UCSD-AML1 (cell line): ENCODE measurements around the gene ZNF195.
"Not testable (repeated sequence)": the region's sequence is repeated elsewhere in the genome, so short reads cannot be mapped to it uniquely, and the experiment has no call there.

Source experiments
- DNase-seq: peaks from one replicate; lab custom pipeline; 2025; ENCODE audit not compliant: unreplicated experiment; lab: John Stamatoyannopoulos, UW

Gene ZNF195

DNA sequence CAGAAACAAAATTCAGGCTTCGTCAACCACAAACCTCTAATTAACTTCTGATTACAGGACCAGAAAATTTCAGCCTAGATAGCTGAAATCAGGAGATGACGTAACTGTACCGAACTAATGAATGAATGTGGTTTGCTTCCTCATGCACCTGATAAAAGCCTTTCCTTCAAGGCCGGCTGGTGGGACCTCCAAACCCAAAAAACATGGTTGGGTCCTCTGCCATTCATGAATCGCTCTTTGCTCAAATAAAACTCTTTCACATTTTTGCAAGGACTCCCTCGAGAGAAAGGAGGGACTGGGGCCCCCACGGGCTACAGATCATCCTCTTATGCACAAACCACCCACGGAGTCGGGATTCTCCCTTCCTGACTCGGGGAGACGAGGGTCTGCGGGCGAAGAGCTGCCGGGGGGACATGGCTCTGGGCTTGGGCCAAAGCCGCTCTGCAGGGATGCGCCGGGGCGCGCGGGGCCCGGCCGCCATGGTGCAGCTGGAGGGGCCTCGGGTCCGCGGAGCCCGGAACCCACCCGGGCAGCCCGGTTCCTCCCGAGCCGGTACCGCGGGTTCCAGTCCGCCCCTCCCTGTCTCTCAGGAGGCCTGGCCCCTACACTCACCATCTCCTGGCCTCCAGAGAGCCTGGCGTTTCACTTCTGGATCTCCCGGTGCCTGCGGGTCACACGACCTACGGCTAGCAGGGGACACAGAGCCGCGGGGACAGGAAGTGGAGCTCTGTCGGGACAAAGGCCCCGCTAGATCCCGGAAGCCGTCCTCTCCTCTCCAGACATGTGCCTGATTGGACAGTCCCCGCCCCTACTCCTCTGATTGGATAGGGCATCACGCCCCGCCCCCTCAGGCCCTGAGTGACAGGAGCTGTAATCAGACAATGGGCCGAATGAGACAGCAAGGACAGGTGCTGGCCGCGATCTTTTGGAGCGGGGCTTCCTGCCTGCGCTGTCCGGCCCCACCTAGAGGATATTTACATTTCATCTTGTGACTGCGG is at the start of gene ZNF195:
Gene ZNF195 (minus strand): TSS at position 721 of the 998 bp plus-strand sequence. CDS start 106 bp downstream, at position 615.
- DNase-seq = peak; percentile 96

DNA sequence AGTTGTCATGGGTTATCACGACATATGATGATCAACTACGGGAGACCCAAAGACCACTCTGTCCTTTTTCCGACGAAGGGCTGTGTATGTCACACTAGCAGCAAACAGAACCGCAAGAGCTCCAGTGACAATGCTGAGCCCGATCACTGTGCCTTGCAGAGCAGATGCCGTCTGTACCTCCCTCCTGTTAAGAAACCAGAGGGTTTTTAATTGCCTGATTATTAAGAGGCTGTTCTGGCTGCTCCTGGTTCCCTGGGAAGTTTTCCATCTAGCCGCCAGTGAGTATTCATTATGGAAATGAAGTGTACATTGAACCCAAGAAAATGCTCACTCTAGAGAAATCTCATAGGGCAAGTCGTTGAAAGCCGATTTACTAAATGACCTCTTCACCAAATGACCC is 49.1 kb upstream of the ZNF195 start:
- DNase-seq = not testable (repeated sequence)

DNA sequence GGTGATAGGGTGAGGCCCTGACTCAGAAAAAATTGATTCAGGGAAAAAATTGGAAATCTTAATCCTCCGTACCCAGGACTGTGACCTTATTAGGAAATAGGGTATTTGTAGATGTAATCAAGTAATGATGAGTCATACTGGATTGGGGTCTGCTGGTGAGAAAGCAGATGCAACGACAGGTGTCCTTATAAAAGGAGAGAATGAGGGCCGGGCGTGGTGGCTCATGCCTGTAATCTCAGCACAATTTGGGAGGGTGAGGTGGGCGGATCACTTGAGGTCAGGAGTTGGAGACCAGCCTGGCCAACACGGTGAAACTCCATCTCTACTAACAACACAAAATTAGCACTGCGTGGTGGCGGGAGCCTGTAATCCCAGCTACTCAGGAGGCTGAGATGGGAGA is 47.6 kb upstream of the ZNF195 start:
- not testable (repeated sequence) for DNase-seq

DNA sequence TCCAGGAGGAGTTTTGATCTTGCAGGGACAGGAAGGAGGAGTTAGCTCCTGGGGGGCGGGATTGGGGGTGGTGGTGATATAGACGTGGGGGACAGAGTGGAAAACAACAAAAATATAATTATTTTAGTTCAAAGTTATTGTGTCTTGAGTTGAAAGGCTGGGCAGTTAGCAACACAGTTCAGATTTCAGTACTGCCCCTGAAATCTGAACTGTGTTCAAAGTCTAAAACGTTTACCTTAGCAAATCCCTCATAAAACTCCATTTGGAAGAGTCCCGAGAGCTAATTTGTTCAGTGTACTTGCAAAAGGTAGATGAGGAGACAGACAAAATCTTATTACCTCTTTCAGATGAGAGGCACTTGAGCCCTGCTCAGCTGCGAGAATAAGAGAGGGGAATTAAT is 45.0 kb upstream of the ZNF195 start:
- DNase-seq = not testable (repeated sequence)

DNA sequence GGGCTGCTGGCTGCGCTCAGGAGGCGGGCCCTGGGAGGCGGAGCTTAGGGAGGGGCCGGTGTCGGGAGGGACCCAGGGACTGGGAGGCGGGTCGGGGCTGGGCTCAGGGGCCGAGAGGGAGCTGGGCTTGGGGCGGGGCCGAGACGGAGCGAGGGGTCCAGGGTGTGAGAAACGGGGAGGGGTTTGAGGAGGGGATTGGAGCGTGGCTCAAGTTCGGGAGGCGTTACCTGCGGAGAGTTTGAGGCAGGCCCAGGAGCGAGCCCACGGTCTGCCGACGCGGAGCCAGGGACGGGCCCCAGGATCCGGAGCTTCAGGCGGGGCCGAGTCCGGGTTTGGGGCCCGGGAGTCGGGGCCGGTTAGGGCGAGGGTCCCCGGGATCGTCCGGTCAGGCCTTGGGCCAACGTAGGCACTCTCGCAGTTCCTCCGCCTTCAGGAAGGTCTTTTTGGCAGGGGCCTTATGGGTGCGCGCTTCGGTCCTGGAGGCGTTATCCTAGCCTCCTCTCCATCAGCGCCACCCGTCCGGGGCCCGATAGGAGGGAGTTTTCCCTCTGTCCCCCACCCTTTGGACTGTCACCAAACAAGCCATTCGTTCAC is 44.3 kb upstream of the ZNF195 start:
- not testable (repeated sequence) for DNase-seq

DNA sequence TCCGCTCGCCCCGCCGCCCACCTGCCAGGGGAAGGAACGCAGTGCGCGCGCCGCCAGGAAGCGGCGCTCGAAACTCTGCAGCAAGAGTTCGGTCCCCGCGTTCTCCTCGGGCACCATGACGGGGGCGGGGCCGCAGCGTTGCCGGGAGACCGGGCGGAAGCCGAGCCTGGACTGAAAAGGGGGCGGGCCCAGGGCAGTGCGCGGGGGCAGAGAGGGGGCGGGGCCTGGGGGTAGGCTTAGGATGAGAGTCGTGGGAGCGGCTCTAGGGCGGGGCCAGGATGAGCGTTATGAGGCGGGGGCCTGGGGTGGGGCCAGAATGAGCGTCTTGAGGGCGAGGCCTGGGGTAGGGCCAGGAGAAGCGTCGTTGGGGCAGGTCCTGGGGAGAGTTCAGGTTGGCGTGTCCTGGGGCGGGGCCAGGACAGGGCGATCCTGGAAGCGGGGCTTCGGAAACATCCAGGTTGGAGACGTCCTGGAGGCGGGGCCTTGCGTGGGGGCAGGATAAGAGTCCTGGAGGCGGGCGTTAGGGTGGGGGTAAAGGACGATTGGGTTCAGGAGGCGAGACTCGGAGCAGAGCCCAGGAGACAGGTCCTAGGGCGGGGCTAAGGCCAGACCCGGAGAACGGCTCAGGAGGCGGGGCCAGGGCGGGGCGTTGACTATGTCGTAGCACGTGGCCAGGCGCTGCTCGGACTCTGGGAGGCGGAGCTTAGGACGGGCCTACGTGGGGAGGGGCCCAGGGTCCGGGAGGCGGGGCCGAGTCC is 43.6 kb upstream of the ZNF195 start:
- peak; percentile 100 for DNase-seq

DNA sequence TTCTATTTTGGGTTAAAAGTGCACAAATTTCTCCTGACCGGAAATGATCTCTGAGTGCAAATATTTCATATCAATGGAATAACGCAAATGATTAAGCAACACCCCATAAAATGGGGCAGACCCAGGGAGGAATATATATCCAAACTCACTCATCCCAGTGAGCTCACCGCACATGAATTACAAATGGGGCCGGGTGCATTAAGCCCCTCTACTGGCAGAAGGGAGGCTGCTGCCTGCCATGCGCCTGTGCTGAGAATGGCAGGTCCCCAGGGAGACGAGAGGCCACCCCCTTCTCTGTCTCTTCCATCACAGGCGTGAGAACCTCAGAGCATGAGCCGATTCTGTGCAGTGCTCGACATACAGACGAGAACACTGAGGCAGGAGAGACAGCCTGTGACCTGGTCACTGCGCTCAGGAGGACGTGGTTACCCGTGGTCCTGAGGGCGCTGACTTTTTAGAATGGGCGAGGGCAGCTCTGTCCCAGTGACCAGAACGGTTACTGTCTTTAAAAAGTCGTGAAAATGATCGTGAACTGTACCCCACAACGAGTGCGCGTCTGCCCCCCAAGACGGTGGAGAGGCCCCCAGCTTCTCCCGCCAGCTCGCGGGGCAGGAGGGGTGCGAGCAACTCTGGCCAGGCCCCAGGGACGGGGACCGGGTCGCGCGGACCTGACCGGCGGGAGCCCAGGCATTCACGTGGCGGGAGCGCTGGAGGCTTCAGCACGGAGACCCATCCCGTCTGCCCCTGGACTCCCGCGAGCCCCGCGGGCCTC is 42.8 kb upstream of the ZNF195 start:
- not testable (repeated sequence) for DNase-seq

DNA sequence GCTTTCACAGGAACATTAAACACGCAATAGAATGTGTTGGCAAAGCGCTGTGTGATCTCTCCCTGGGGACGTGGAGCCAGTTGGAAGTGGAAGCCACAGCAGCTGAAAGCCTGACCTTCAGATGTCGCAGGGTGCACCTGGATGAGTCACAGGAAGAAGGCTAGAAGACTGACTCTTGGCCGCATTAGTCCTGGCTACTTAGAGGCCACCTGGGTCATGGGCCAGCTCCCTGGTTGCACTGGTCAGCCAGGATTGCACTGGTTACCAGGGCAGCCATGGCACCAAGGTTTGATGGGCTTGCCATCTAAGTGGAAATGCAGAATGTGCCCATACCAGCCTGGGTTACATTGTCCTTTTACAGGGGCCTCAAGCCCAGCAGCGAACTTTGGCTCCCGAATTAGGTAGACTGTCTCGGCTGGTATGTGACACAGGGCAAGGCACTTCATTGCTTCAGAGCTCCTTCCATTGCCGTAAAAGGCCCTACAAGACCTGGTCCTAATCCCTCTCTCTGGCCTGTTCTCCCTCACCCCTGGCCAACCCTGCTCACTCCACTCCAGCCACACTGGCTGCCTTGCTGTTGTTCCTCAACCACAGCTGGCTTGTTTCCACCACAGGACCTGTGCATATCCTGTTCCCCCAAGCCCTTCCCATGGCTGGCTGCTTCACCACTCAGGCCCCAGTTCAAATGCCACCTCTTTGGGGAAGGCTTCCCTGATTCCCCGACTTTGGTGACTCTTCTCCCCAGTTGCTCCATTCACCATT is 41.5 kb upstream of the ZNF195 start:
- not testable (repeated sequence) for DNase-seq

DNA sequence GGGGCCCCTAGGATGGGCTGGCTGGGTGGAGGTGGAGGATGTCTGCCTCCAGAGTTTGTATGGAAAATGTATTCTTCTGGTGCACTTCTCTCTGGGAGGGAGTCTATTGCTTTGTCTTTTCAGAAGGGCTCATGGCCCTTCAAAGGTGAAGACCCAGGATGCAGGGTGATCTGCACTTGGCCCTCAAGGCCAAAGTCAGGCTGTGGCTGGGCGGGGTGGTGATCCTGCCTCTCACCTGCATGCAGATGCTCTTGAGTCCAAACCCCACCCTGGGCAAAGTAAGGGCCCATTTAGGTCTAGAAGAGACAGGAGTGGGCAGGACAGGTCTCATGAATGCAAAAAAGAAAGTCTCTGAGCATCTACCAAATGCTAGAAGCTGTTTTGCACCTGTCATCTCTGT is 40.5 kb upstream of the ZNF195 start:
- DNase-seq = not testable (repeated sequence)

DNA sequence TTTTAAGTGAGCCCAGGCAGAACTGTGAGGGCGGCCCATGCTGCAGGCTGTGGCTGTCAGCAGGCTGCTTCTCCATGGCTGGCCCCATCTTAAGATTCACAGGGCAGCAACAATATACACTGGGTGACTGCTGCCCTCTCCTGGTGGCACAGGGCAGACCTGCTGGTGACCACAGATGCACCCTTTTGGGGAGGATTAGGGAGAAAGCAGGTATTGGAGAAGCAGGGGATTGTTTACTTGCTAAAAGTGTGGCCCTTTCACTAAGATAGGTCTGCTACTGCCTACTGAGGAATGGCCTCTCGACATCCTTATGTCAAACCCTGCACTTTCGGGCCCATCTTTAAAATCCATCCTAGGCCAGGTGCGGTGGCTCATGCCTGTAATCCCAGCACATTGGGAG is 38.1 kb upstream of the ZNF195 start:
- peak; percentile 66 for DNase-seq

DNA sequence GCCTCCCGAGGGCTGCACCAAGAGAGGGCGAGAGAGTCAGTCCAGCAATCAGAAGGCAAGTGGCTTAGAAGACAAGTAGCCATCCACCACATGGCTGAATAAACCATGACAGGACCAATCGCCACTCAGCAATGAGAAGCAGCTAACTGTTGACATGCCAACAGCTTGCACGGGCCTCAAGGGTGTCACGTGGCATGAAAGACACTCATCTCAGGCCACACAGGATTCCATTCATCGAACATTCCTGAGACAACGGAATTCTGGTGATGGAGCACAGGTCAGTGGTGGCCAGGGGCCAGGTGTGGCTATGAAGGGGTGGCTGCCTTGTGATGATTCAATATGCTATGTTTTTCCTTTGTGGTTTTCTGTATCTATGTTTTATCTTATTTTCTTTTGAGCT is 36.4 kb upstream of the ZNF195 start:
- not testable (repeated sequence) for DNase-seq

DNA sequence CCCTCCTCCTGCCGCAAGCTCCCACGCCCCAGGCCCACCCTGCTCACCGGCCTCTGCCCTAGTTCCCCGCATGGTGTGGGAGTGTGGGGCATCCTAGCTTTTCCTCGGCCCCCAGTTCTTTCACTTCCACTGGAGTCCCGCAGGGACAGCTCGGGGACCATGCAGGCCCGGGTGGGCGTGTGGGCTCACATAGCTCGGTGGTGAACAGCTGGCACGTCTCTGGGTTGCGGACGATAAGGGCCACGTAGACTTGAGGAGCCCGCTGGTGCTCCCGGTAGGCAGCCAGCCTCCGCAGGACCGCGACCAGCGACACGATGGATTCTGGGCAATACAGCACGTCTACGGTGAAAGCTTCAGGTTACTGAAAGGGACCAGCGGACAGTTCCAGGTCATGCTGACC is 34.7 kb upstream of the ZNF195 start:
- not testable (repeated sequence) for DNase-seq

DNA sequence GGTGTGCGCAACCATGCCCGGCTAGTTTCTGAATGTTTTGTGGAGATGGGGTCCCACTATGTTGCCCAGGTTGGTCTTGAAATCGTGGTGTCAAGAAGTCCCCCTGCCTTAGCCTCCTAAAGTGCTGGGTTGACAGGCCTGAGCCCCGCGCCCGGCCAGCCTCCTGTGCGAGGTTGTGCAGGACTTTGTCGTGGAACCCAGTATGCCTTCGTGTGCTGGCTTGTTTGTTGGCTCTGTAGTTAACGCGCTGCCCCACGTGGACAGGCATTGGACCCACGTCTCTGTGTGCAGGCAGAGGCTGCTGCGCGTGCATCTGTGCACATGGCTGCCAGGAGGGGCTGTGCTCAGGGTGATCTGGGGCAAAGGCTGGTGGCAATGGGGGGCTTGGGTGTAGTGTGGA is 33.9 kb upstream of the ZNF195 start:
- DNase-seq = no peak

DNA sequence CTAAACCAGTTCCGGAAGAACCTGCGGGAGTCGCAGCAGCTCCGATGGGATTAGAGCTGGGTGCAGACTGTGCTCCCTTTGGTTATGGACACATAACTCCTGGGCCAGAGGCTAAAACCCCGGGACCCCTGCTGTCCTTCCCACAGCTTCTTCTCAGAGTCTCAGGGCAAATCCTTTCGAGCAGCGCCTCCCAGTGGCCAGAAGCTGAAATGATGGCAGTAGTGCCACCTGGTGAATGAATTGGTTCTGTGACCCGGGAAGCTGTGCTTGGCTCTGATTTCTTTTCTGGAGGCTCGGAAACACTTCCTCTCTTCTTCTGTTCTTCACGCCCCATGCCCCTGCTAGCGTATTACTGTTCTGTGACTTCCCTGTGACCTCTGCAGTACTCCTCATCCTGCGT is 29.8 kb upstream of the ZNF195 start:
- peak; percentile 75 for DNase-seq

DNA sequence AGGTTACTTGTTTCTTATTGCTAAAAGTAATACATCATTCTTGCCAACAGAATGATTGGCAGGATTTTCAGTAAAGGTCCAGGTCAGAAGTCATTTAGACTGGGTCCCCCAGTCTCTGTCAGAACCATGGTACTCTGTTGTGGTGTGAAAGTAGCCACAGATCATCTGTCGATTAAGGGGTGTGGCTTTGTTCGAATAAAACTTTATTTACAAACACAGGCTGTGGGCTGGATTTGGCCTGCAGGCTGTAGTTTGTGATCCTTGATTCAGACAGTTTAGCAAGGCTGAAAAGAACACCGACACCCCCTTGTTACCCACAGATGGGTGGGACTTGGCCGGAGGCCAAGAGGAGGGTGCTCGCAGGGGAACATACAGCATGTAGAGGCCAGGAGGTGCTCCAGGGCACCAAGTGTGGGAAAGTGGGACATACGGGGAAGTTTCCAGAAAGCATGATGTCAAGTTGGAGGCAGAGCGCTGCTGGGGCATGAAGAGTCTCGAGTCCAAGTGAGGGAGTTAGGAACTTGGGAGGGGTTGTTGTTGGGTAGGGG is 29.2 kb upstream of the ZNF195 start:
- not testable (repeated sequence) for DNase-seq

DNA sequence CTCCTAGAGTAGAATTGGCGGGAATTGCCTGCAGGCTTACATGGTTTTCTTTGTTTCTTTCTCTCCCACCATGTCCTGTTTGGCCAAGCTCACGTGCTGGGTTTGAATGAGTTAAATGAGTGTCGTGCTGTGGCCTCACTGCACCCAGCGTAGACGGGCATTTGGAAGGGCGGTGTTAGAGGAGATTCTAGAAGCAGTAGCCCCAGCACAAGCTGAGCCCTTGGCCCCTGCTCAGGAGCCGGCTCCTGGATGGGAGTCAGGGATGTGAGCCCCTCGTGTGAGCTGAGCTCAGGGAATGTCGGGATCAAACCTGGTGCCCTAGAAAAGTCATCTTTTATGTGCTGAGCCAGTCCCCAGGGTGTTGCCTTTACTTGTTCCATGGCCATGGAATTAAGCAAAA is 28.0 kb upstream of the ZNF195 start:
- DNase-seq = not testable (repeated sequence)

DNA sequence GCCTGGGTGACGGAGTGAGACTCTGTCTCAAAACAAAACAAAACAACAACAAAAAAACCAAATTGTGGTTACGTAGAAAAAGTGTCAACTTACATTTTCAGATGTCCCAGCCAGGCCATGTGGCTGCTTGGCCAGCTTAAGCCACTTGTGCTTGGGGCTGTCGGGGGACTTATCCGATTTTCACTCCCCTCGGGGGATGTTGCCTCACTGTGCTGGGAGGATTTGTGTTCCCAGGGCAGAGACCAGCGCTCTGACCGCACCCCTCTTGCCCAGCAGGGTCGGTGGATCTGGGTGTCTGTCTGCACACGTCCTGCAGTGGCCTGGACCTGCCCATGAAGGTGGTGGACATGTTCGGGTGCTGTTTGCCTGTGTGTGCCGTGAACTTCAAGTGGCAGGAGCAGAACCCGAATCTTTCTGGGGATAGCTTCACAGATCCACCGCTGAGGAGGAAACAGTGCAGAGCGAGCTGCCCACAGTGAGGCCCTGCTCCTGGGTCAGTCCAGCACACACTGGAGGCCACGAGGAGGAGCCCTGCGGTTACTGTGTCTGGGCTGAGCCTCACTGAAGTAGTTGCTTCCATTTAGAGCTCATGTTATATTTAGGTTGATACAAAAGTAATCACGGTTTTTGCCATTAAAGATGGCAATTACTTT is 27.4 kb upstream of the ZNF195 start:
- not testable (repeated sequence) for DNase-seq

DNA sequence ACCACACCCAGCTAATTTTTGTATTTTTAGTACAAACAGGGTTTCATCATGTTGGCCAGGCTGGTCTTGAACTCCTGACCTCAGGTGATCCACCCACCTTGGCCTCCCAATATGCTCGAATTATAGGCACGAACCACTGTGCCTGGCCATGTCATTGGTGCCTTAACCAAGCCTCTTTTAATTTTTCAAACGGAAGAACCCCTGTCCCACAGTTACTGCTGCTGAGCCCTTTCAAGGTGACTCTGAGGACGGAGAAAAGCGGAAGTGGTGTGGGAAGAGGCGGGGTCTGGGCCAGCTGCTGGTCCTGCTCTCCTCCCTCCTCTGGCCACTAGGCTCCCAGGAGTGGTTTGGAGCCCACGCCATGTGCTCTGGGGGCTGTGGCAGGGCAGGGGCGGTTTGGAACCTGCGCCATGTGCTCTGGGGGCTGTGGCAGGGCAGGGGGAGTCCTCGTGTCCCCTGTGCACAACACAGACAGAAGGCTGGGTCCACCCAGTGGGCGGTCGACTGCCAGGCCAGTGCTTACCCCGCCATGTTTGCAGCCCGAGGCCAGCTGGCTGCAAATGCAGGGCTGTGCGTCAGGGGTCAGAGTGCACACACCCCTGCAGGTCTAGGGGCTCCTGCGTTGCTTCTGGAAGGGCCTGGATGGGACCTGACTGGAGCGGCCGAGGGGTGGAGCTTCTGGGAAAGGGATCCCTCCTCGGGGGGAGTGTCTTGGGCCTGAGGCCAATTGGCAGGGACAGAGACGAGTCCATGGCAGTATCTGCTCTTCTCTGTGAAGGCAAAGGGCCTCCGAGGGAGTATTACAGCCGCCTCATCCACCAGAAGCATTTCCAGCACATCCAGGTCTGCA is 25.4 kb upstream of the ZNF195 start:
- DNase-seq = not testable (repeated sequence)
